Measurements from ENCODE around the gene RUNX1.

DNA sequence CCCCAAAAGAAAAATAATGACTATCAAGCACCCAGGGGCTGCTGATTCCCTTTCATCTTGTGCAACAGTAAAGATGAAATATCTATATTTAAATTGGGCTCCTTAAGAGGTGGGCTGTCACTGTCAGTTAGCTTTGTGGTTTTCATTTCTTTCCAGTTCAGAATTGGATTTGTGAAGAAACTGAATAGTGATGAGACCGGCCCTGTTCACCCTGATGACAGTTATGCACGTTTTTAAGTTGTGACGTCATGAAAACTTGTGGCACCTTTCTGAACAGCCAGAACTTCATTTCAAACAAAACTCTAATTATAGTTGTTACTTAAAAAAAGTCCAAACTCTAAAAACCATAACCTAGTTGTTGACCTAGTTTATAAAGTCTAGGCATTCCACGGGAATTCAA is 125.9 kb downstream of the RUNX1 start:
- TF ChIP-seq, protein P1, sequence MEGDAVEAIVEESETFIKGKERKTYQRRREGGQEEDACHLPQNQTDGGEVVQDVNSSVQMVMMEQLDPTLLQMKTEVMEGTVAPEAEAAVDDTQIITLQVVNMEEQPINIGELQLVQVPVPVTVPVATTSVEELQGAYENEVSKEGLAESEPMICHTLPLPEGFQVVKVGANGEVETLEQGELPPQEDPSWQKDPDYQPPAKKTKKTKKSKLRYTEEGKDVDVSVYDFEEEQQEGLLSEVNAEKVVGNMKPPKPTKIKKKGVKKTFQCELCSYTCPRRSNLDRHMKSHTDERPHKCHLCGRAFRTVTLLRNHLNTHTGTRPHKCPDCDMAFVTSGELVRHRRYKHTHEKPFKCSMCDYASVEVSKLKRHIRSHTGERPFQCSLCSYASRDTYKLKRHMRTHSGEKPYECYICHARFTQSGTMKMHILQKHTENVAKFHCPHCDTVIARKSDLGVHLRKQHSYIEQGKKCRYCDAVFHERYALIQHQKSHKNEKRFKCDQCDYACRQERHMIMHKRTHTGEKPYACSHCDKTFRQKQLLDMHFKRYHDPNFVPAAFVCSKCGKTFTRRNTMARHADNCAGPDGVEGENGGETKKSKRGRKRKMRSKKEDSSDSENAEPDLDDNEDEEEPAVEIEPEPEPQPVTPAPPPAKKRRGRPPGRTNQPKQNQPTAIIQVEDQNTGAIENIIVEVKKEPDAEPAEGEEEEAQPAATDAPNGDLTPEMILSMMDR (IDR thresholded peaks at IDR 0.05 in 8 of 11, conservative IDR thresholded peaks at IDR 0.05 in 3 of 11) = no peak
- TF ChIP-seq POLR2AphosphoS5 (IDR thresholded peaks at IDR 0.05) = no peak

Data from spleen (tissue), 7 donors.